GM12878 (cell line): ENCODE results near the gene MCM5. TPM values are rescaled to one million over a fixed set of nuclear protein-coding genes. Genes with fewer than 3 reads are reported as not detected.

ENCODE experiments used
- ATAC-seq: fragments of 200-7000 bp; cut with Tn5 transposase; 3 replicates; pipeline ENCODE4 v1.9.1; 2020; ENCODE audit warnings: mild to moderate bottlenecking, moderate library complexity
- BruUV-seq: library from RNA; stranded (reverse); fragments of 400-500 nt; replicated peaks from 2 replicates; lab custom pipeline; 2021; lab: Mats Ljungman, UMichigan
- CTCF ChIA-PET: fragments of 300-600 bp; sonication (Branson Sonifier 250); formaldehyde crosslinking; extraction: SDS; loops from one replicate; lab custom pipeline; 2021; ENCODE audit warnings: inconsistent platforms; lab: Yijun Ruan, JAX
- POLR2A ChIA-PET: fragments of 350-600 bp; formaldehyde crosslinking; extraction: SDS; loops from one replicate; lab custom pipeline; 2021; ENCODE audit warnings: inconsistent platforms; lab: Charles Lee
- RAD21 ChIA-PET: fragments of 300-600 bp; sonication (Branson Sonifier 250); formaldehyde crosslinking; loops from one replicate; lab custom pipeline; 2023; ENCODE audit warnings: antibody characterized with exemption; ENCODE audit not compliant: unreplicated experiment; lab: Charles Lee
- SMC1A ChIA-PET: fragments of 300-600 bp; sonication (Branson Sonifier 250); formaldehyde crosslinking; loops from one replicate; lab custom pipeline; 2023; ENCODE audit not compliant: unreplicated experiment, uncharacterized antibody; lab: Charles Lee
- DNase-seq: peaks from one replicate; pipeline ENCODE4 v3.0.0-alpha.2; 2011; ENCODE audit warnings: low read depth, low spot score
- FAIRE-seq: peaks from 3 replicates; lab custom pipeline; 2011; peaks lifted over from hg19 to GRCh38; lab: Jason Lieb, UNC
- H2AFZ ChIP-seq: 2 replicates; pipeline ENCODE4 v1.6.0; 2011; ENCODE audit warnings: low read depth, low read length, control low read depth; ENCODE audit not compliant: control insufficient read depth
- H3K27ac ChIP-seq: 2 replicates; pipeline ENCODE4 v1.5.1; 2011; ENCODE audit warnings: control low read depth; ENCODE audit not compliant: control insufficient read depth, insufficient read depth
- H3K27me3 ChIP-seq, 2 experiments: replicated peaks in 1 of 2; 2 replicates each; pipeline versions ENCODE4 v1.6.0 to v1.6.1; 2011; ENCODE audit warnings: low read length in 1 of 2; ENCODE audit not compliant: control insufficient read depth in 2 of 2, insufficient read depth in 2 of 2
- H3K36me3 ChIP-seq, 2 experiments: 2 replicates each; pipeline ENCODE4 v1.5.1; 2011; ENCODE audit warnings: low read length in 1 of 2; ENCODE audit not compliant: control insufficient read depth in 2 of 2, insufficient read depth in 2 of 2
- H3K4me1 ChIP-seq: 2 replicates; pipeline ENCODE4 v1.6.1; 2011; ENCODE audit warnings: mild to moderate bottlenecking, low read length, moderate library complexity, mixed read lengths; ENCODE audit not compliant: control insufficient read depth, insufficient read depth
- H3K4me2 ChIP-seq: 2 replicates; pipeline ENCODE4 v1.6.0; 2011; ENCODE audit warnings: control low read depth; ENCODE audit not compliant: control insufficient read depth, insufficient read depth
- H3K4me3 ChIP-seq: fragments of 200-600 bp; sonication (generic); 2 replicates; pipeline ENCODE4 v1.5.1; 2016
- H3K79me2 ChIP-seq: 2 replicates; pipeline ENCODE4 v1.6.0; 2011; ENCODE audit warnings: low read length; ENCODE audit not compliant: control insufficient read depth, insufficient read depth
- H3K9ac ChIP-seq: 2 replicates; pipeline ENCODE4 v1.8.0; 2011; ENCODE audit warnings: low read length, control low read depth, mixed read lengths; ENCODE audit not compliant: control insufficient read depth, insufficient read depth
- H3K9me3 ChIP-seq: replicated peaks from 3 replicates; pipeline ENCODE4 v1.5.1; 2011; ENCODE audit warnings: mild to moderate bottlenecking, low read length; ENCODE audit not compliant: control insufficient read depth, insufficient read depth
- H4K20me1 ChIP-seq: 2 replicates; pipeline ENCODE4 v1.6.0; 2011; ENCODE audit not compliant: control insufficient read depth, insufficient read depth
- CBX3 ChIP-seq: fragments of 200-600 bp; sonication (generic); IDR thresholded peaks from 2 replicates; pipeline ENCODE4 v1.6.1; 2016; ENCODE audit warnings: low read depth, borderline replicate concordance
- CREB1 ChIP-seq: IDR thresholded peaks from 2 replicates; pipeline ENCODE4 v1.6.1; 2012; ENCODE audit warnings: low read depth, mild to moderate bottlenecking, inconsistent platforms
- PAX8 ChIP-seq: fragments of 450-650 bp; IDR thresholded peaks from 2 replicates; pipeline ENCODE4 v1.6.1; 2017; ENCODE audit warnings: mild to moderate bottlenecking, moderate library complexity
- ZBED1 ChIP-seq: IDR thresholded peaks from 2 replicates; pipeline ENCODE4 v1.6.1; 2016; ENCODE audit warnings: borderline replicate concordance
- WGBS: methylation state at CpG from one replicate; pipeline ENCODE4 v1.1.6; 2016; ENCODE audit warnings: low lambda C conversion rate; ENCODE audit not compliant: insufficient replicate concordance, insufficient coverage; ENCODE audit errors: missing lambda C conversion rate; 5-methylcytosine and 5-hydroxymethylcytosine counted together
- in situ Hi-C: fragments of 300-500 bp; cut with MboI; formaldehyde crosslinking; loops from 9 replicates; pipeline ENCODE4 v1.14.3; 2018; ENCODE audit warnings: mixed read lengths
- intact Hi-C: fragments of 100-400 bp; cut with micrococcal nuclease; formaldehyde crosslinking; loops from one replicate; pipeline ENCODE4 v1.14.2; 2022; ENCODE audit not compliant: unreplicated experiment
- polyA plus RNA-seq, 11 experiments: library from polyadenylated mRNA; depleted of rRNA in 4 of 11; unstranded in 6 of 11; stranded (reverse) in 5 of 11; fragments of >200 nt; fragmentation: Nextera tagmentation in 4 of 11; fragmentation: Illumina TruSeq in 1 of 11; extraction: Ambion mirVana in 4 of 11; extraction: Trizol in 1 of 11; gene quantifications; 1 replicate in 1 of 11; 2 replicates in 10 of 11; pipeline versions ENCODE4 v1.2.1 to v1.2.3, GENCODE V29; 2011 to 2016; ENCODE audit warnings: inconsistent platforms in 2 of 11, missing spikeins in 2 of 11, low read depth in 1 of 11
- total RNA-seq, 4 experiments: library from RNA; depleted of rRNA in 3 of 4; stranded (reverse); fragments of >200 nt in 3 of 4; fragmentation: Illumina TruSeq in 1 of 4; extraction: Trizol in 1 of 4; gene quantifications; 2 replicates each; pipeline versions ENCODE4 v1.2.1 to v1.2.3, GENCODE V29; 2013 to 2021
- TF ChIP-seq, protein P1 (sequence below): fragments of 450-650 bp; IDR thresholded peaks from 2 replicates; pipeline ENCODE4 v1.6.1; 2014; ENCODE audit warnings: mild to moderate bottlenecking
- TF ChIP-seq, protein P2 (sequence below): fragments of 150-350 bp; IDR thresholded peaks from 2 replicates; pipeline ENCODE4 v1.6.1; 2014; ENCODE audit warnings: mild to moderate bottlenecking, low read depth, low read length
- TF ChIP-seq, protein P3 (sequence below): fragments of 150-350 bp; IDR thresholded peaks from 2 replicates; pipeline ENCODE4 v1.6.1; 2016; ENCODE audit warnings: low read depth, low read length

Gene MCM5
- total and polyA plus RNA-seq, 10 of the 15 experiments (the other 5 are each of a cell fraction or from before 2014, with no cell fraction given) = 14.1 to 360 (median 164) TPM

DNA sequence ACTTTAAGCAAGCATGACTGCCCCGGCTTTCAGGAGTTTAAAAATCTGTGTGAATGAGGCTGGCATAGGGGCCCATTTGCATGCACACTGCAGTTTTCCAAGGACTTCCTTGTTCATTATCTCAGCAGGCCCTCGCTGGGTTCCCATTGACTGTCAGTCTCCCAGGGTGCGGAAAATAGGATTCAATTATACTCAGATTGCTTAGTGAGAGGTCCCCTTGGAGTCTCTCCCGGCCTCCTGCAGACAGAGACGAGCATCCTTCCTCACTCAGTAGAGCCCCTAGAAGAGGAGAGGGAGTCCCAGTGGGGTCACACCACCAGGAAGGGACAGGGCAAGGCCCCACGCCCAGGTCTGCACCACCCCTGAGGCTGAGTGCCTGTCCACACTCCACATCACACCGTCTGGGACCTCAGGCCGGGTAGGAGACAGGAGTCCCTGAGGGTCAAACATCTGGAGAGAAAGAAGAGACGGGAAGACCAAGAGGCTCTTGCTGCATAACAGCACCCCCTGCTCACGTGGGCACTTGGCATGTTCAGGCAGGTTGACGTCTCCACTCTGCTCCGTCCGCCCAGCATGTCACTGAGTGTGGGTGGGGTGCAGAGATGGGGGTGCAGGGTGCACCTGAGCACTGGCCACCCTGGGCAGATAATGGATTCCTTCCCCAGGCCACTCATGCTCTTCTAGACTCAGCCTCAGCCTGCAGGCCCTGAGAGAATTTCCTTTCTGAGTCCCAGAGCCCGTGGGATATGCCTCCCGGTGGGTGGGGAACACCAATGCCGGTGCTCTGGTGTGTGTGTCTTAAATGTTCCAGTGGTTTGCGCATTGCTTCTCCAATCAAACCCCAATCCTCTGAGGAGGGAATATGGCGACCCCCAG, 58.8 kb downstream of the MCM5 start:
- WGBS = 43% methylated on average over 18 of the region's 18 CpGs
- H3K79me2 ChIP-seq = no peaks in the 10 kb centered on the region
- H3K9me3 ChIP-seq = no peaks in the 10 kb centered on the region
- no peak for FAIRE-seq
- no peak overlapping the region for H3K27ac ChIP-seq
- H3K4me3 ChIP-seq = no peak overlapping the region
- CTCF ChIA-PET = interaction anchor here (0.5 kb wide), 1 partner anchor 1530 kb away, joined by 3 read pairs; no protein-coding TSS in a partner anchor
- in situ Hi-C loops = no loop called here
- POLR2A ChIA-PET = no interaction called here
- no peaks in the 10 kb centered on the region for H3K27me3 ChIP-seq
- TF ChIP-seq, protein P1, sequence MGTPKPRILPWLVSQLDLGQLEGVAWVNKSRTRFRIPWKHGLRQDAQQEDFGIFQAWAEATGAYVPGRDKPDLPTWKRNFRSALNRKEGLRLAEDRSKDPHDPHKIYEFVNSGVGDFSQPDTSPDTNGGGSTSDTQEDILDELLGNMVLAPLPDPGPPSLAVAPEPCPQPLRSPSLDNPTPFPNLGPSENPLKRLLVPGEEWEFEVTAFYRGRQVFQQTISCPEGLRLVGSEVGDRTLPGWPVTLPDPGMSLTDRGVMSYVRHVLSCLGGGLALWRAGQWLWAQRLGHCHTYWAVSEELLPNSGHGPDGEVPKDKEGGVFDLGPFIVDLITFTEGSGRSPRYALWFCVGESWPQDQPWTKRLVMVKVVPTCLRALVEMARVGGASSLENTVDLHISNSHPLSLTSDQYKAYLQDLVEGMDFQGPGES = no peak
- no peak for TF ChIP-seq ZBED1
- TF ChIP-seq, protein P2, sequence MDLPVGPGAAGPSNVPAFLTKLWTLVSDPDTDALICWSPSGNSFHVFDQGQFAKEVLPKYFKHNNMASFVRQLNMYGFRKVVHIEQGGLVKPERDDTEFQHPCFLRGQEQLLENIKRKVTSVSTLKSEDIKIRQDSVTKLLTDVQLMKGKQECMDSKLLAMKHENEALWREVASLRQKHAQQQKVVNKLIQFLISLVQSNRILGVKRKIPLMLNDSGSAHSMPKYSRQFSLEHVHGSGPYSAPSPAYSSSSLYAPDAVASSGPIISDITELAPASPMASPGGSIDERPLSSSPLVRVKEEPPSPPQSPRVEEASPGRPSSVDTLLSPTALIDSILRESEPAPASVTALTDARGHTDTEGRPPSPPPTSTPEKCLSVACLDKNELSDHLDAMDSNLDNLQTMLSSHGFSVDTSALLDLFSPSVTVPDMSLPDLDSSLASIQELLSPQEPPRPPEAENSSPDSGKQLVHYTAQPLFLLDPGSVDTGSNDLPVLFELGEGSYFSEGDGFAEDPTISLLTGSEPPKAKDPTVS = no peak
- TF ChIP-seq PAX8 = no peak
- no peak for TF ChIP-seq CBX3
- no peak for TF ChIP-seq CREB1
- TF ChIP-seq, protein P3, sequence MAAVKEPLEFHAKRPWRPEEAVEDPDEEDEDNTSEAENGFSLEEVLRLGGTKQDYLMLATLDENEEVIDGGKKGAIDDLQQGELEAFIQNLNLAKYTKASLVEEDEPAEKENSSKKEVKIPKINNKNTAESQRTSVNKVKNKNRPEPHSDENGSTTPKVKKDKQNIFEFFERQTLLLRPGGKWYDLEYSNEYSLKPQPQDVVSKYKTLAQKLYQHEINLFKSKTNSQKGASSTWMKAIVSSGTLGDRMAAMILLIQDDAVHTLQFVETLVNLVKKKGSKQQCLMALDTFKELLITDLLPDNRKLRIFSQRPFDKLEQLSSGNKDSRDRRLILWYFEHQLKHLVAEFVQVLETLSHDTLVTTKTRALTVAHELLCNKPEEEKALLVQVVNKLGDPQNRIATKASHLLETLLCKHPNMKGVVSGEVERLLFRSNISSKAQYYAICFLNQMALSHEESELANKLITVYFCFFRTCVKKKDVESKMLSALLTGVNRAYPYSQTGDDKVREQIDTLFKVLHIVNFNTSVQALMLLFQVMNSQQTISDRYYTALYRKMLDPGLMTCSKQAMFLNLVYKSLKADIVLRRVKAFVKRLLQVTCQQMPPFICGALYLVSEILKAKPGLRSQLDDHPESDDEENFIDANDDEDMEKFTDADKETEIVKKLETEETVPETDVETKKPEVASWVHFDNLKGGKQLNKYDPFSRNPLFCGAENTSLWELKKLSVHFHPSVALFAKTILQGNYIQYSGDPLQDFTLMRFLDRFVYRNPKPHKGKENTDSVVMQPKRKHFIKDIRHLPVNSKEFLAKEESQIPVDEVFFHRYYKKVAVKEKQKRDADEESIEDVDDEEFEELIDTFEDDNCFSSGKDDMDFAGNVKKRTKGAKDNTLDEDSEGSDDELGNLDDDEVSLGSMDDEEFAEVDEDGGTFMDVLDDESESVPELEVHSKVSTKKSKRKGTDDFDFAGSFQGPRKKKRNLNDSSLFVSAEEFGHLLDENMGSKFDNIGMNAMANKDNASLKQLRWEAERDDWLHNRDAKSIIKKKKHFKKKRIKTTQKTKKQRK = no peak
- SMC1A ChIA-PET = no interaction called here
- no peak overlapping the region for H3K9ac ChIP-seq
- intact Hi-C loops = no loop called here
- no peak for DNase-seq
- H3K4me1 ChIP-seq = no peaks in the 10 kb centered on the region
- no peaks in the 10 kb centered on the region for H4K20me1 ChIP-seq
- no peaks in the 10 kb centered on the region; a peak in 1 of 4 replicates for H3K36me3 ChIP-seq
- BruUV-seq = no TSS peak
- RAD21 ChIA-PET = no interaction called here
- no peak overlapping the region for H2AFZ ChIP-seq
- ATAC-seq = no peak
- H3K4me2 ChIP-seq = no peak overlapping the region
